K562 (cell line): ENCODE results near the gene BAHD1.

Source experiments
- FOXK1 ChIP-seq: sonication (generic); formaldehyde crosslinking; IDR thresholded peaks from 2 replicates; pipeline ENCODE4 v1.8.0; 2022; ENCODE audit warnings: missing genetic modification reagents, mild to moderate bottlenecking, borderline replicate concordance
- JUNB ChIP-seq: fragments of 450-650 bp; formaldehyde crosslinking; conservative IDR thresholded peaks from 2 replicates; pipeline ENCODE4 v1.4.0; 2020; ENCODE audit warnings: mild to moderate bottlenecking
- MAX ChIP-seq: sonication (generic); formaldehyde crosslinking; IDR thresholded peaks from 2 replicates; pipeline ENCODE4 v1.9.0; 2022; ENCODE audit warnings: mild to moderate bottlenecking, missing genetic modification reagents
- MTA1 ChIP-seq: fragments of 450-650 bp; IDR thresholded peaks from 2 replicates; pipeline ENCODE4 v1.6.1; 2017; ENCODE audit warnings: borderline replicate concordance
- POLR2AphosphoS2 ChIP-seq: IDR thresholded peaks from 2 replicates; pipeline ENCODE4 v1.6.1; 2012; ENCODE audit warnings: low read length, improper control_type of control experiment
- ZNF274 ChIP-seq: IDR thresholded peaks from 2 replicates; pipeline ENCODE4 v1.6.1; 2011; ENCODE audit warnings: low read depth, mild to moderate bottlenecking, low read length, moderate library complexity, borderline replicate concordance
- ZNF277 ChIP-seq: fragments of 250-450 bp; sonication (Bioruptor Pico); IDR thresholded peaks from 2 replicates; pipeline ENCODE4 v1.8.0; 2022; ENCODE audit warnings: inconsistent platforms, mild to moderate bottlenecking, moderate library complexity, borderline replicate concordance

GRCh38 chr15:40461958-40462357, 21.2 kb downstream of the BAHD1 start:
- TF ChIP-seq MAX (CRISPR knock-in tag) = no peak
- TF ChIP-seq MTA1 = no peak
- no peak for TF ChIP-seq FOXK1 (CRISPR knock-in tag)
- TF ChIP-seq POLR2AphosphoS2 = no peak
- no peak for TF ChIP-seq ZNF277 (CRISPR knock-in tag)
- no peak for TF ChIP-seq ZNF274
- TF ChIP-seq JUNB (CRISPR knock-in tag) = no peak
